Panc1 (cell line): ENCODE results near the gene DEUP1. TPM values are rescaled to one million over a fixed set of nuclear protein-coding genes. Genes with fewer than 3 reads are reported as not detected.

Experiments used
- ATAC-seq: fragments of 200-7000 bp; cut with Tn5 transposase; 2 replicates; pipeline ENCODE4 v1.9.1; 2020; ENCODE audit warnings: mild to moderate bottlenecking, moderate library complexity
- BruUV-seq: library from RNA; stranded (reverse); fragments of 400-500 nt; replicated peaks from 2 replicates; lab custom pipeline; 2021; lab: Mats Ljungman, UMichigan
- CTCF ChIA-PET: fragments of 300-600 bp; sonication (Branson Sonifier 250); formaldehyde crosslinking; loops from one replicate; lab custom pipeline; 2022; ENCODE audit warnings: antibody characterized with exemption; lab: Charles Lee
- POLR2A ChIA-PET: fragments of 300-600 bp; sonication (Branson Sonifier 250); formaldehyde crosslinking; loops from one replicate; lab custom pipeline; 2022; ENCODE audit warnings: antibody characterized with exemption; lab: Charles Lee
- DNase-seq: peaks from one replicate; pipeline ENCODE4 v3.0.0-alpha.2; 2010; ENCODE audit warnings: low read depth, low spot score
- H3K27ac ChIP-seq: 2 replicates; pipeline ENCODE4 v1.5.1; 2011; ENCODE audit warnings: mild to moderate bottlenecking, low read length, inconsistent platforms
- H3K27me3 ChIP-seq: fragments of 200-500 bp; sonication (Bioruptor generic); 2 replicates; pipeline ENCODE4 v1.6.0; 2014; ENCODE audit warnings: low read length, inconsistent platforms; ENCODE audit not compliant: control insufficient read depth, insufficient read depth
- H3K36me3 ChIP-seq: fragments of 200-500 bp; sonication (Bioruptor generic); 2 replicates; pipeline ENCODE4 v1.5.1; 2014; ENCODE audit warnings: inconsistent platforms, mild to moderate bottlenecking, low read length, moderate library complexity; ENCODE audit not compliant: control insufficient read depth, insufficient read depth
- H3K4me1 ChIP-seq: 2 replicates; pipeline ENCODE4 v1.5.1; 2011; ENCODE audit warnings: inconsistent platforms, mild to moderate bottlenecking, low read length, moderate library complexity; ENCODE audit not compliant: control insufficient read depth, insufficient read depth
- H3K4me3 ChIP-seq, 2 experiments: 2 replicates each; pipeline ENCODE4 v1.5.1; 2011 to 2012; ENCODE audit warnings: low read depth in 2 of 2, low read length in 2 of 2, mild to moderate bottlenecking in 2 of 2, inconsistent platforms in 1 of 2, moderate library complexity in 1 of 2
- H3K9me3 ChIP-seq: fragments of 200-500 bp; sonication (Bioruptor generic); 2 replicates; pipeline ENCODE4 v1.5.1; 2014; ENCODE audit warnings: low read depth, mild to moderate bottlenecking, inconsistent platforms, low read length, moderate library complexity; ENCODE audit not compliant: control insufficient read depth, insufficient read depth
- POLR2AphosphoS5 ChIP-seq: IDR thresholded peaks from 2 replicates; pipeline ENCODE4 v1.6.1; 2012; ENCODE audit warnings: mild to moderate bottlenecking, low read depth, low read length, moderate library complexity
- SIN3A ChIP-seq: IDR thresholded peaks from 2 replicates; pipeline ENCODE4 v1.6.1; 2012; ENCODE audit warnings: low read depth, mild to moderate bottlenecking, low read length, moderate library complexity, borderline replicate concordance; ENCODE audit not compliant: insufficient read depth
- TCF7L2 ChIP-seq: IDR thresholded peaks from 2 replicates; pipeline ENCODE4 v1.6.1; 2011; ENCODE audit warnings: mild to moderate bottlenecking, low read depth, low read length, inconsistent platforms
- in situ Hi-C: cut with HindIII; loops from 2 replicates; pipeline ENCODE4 v1.10.0; 2016; ENCODE audit warnings: low sequenced_read_pairs, low pct_unique_long_range_greater_than_20kb
- intact Hi-C: fragments of 100-400 bp; cut with micrococcal nuclease; formaldehyde crosslinking; loops from one replicate; pipeline ENCODE4 v1.10.0; 2022; ENCODE audit not compliant: unreplicated experiment
- total RNA-seq: library from RNA; stranded (reverse); gene quantifications from one replicate; pipeline ENCODE4 v1.2.1, GENCODE V29; 2021; ENCODE audit not compliant: unreplicated experiment
- TF ChIP-seq, protein P1 (sequence below): fragments of 450-650 bp; IDR thresholded peaks from 2 replicates; pipeline ENCODE4 v1.5.1; 2017; ENCODE audit warnings: mild to moderate bottlenecking
- TF ChIP-seq, protein P2 (sequence below), 2 experiments: IDR thresholded peaks; 2 replicates each; pipeline ENCODE4 v1.6.1; 2011 to 2012; ENCODE audit warnings: low read depth in 2 of 2, control low read depth in 1 of 2, low read length in 1 of 2, mild to moderate bottlenecking in 1 of 2, moderate library complexity in 1 of 2; ENCODE audit not compliant: insufficient read depth in 1 of 2

The DEUP1 gene
- total RNA-seq, 1 experiment from 2014 or later: not detected

DNA sequence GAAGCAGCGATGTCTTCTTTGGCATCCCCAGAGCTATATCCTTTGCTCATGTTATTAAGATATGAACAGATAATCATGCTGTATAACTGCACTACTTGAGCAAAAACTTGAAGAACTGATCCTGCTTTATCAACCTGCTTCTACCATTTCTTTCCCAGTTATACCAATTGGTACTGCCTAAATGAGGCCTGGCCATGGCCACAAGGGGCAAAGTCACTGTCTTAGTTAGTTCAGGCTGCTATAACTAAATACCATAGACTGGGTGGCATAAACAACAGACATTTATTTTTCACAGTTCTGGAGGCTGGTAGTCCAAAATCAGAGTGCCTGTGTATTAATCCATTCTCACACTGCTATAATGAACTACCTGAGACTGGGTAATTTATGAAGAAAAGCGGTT, 37.5 kb downstream of the DEUP1 start:
- DNase-seq (no peak), ATAC-seq (no peak)
- no peaks in the 10 kb centered on the region for H3K27me3 ChIP-seq
- intact Hi-C loops: no loop called here
- POLR2A ChIA-PET: no interaction called here
- BruUV-seq: no TSS peak
- no peak overlapping the region for H3K4me3 ChIP-seq
- H3K27ac ChIP-seq: no peak overlapping the region
- no peaks in the 10 kb centered on the region for H3K36me3 ChIP-seq
- CTCF ChIA-PET: no interaction called here
- H3K9me3 ChIP-seq: no peaks in the 10 kb centered on the region
- H3K4me1 ChIP-seq: no peaks in the 10 kb centered on the region
- in situ Hi-C loops: no loop called here
- TF ChIP-seq POLR2AphosphoS5 (no peak), SIN3A (no peak), TCF7L2 (no peak)
- TF ChIP-seq, protein P1, sequence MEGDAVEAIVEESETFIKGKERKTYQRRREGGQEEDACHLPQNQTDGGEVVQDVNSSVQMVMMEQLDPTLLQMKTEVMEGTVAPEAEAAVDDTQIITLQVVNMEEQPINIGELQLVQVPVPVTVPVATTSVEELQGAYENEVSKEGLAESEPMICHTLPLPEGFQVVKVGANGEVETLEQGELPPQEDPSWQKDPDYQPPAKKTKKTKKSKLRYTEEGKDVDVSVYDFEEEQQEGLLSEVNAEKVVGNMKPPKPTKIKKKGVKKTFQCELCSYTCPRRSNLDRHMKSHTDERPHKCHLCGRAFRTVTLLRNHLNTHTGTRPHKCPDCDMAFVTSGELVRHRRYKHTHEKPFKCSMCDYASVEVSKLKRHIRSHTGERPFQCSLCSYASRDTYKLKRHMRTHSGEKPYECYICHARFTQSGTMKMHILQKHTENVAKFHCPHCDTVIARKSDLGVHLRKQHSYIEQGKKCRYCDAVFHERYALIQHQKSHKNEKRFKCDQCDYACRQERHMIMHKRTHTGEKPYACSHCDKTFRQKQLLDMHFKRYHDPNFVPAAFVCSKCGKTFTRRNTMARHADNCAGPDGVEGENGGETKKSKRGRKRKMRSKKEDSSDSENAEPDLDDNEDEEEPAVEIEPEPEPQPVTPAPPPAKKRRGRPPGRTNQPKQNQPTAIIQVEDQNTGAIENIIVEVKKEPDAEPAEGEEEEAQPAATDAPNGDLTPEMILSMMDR: 0 out of 2 replicates have a peak, but pooled peaks have one; percentile 5
- TF ChIP-seq, protein P2, sequence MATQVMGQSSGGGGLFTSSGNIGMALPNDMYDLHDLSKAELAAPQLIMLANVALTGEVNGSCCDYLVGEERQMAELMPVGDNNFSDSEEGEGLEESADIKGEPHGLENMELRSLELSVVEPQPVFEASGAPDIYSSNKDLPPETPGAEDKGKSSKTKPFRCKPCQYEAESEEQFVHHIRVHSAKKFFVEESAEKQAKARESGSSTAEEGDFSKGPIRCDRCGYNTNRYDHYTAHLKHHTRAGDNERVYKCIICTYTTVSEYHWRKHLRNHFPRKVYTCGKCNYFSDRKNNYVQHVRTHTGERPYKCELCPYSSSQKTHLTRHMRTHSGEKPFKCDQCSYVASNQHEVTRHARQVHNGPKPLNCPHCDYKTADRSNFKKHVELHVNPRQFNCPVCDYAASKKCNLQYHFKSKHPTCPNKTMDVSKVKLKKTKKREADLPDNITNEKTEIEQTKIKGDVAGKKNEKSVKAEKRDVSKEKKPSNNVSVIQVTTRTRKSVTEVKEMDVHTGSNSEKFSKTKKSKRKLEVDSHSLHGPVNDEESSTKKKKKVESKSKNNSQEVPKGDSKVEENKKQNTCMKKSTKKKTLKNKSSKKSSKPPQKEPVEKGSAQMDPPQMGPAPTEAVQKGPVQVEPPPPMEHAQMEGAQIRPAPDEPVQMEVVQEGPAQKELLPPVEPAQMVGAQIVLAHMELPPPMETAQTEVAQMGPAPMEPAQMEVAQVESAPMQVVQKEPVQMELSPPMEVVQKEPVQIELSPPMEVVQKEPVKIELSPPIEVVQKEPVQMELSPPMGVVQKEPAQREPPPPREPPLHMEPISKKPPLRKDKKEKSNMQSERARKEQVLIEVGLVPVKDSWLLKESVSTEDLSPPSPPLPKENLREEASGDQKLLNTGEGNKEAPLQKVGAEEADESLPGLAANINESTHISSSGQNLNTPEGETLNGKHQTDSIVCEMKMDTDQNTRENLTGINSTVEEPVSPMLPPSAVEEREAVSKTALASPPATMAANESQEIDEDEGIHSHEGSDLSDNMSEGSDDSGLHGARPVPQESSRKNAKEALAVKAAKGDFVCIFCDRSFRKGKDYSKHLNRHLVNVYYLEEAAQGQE (IDR thresholded peaks at IDR 0.05; ENCODE audit: insufficient read depth in 1 of 2, low read depth in 2 of 2, low read length in 1 of 2): no peak

DNA sequence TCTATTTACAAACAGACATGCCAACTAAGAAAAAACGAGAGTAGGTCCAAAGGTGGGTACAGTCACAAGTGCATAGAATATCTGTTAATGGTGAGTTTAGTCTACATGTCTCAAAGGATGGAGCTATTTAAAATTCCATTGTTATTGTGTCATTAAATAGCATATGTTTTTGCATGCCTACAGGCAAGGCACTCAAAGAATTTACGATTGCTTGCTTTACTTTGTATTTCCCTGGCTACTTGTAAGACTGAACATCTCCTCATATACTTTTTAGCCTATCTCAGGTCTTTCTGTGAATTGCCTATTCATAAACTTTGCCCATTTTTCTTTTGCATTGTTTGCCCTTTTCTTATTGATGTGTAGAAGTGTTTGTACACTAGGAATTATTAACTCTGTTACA, 39.7 kb downstream of the DEUP1 start:
- ChIA-PET CTCF (no interaction called here), POLR2A (no interaction called here)
- in situ Hi-C loops: no loop called here
- no peak overlapping the region for H3K27ac ChIP-seq
- H3K4me1 ChIP-seq: no peaks in the 10 kb centered on the region
- ATAC-seq: 0 out of 2 replicates have a peak, but pooled peaks have one; percentile 58
- TF ChIP-seq POLR2AphosphoS5 (no peak), TCF7L2 (no peak), SIN3A (no peak)
- TF ChIP-seq, protein P2 (IDR thresholded peaks at IDR 0.05; ENCODE audit: insufficient read depth in 1 of 2, low read depth in 2 of 2, low read length in 1 of 2): no peak
- TF ChIP-seq, protein P1: no peak
- no peaks in the 10 kb centered on the region for H3K9me3 ChIP-seq
- no peaks in the 10 kb centered on the region for H3K27me3 ChIP-seq
- no peak overlapping the region for H3K4me3 ChIP-seq
- intact Hi-C loops: no loop called here
- DNase-seq: no peak
- no peaks in the 10 kb centered on the region for H3K36me3 ChIP-seq
- BruUV-seq: no TSS peak
